Measurements from ENCODE around the gene SSC4D. TPM values are rescaled to one million over a fixed set of nuclear protein-coding genes. Genes with fewer than 3 reads are reported as not detected.

Gene SSC4D
- total and polyA plus RNA-seq, 2 experiments from 2014 or later = 0.43 to 0.66 TPM

GRCh38 chr7:76359978-76360638 is 49.4 kb downstream of the SSC4D start:
- Histone ChIP-seq H3K27me3 (replicated peaks; ENCODE audit: insufficient read depth) (no peaks in the 10 kb centered on the region), H3K4me3 (peak overlapping the region; percentile 99), H3K79me2 (ENCODE audit: insufficient read depth) (peaks cover 35% of the 10 kb centered on the region), H3F3A (ENCODE audit: insufficient read depth) (peaks cover 51% of the 10 kb centered on the region), H3K27ac (peak overlapping the region; percentile 97), H3K9ac (peak overlapping the region; percentile 99), H2AFZ (peak overlapping the region; percentile 89), H3K36me3 (ENCODE audit: low read depth) (peaks cover 16% of the 10 kb centered on the region), H3K9me2 (ENCODE audit: insufficient read depth) (no peaks in the 10 kb centered on the region), H3K4me1 (ENCODE audit: insufficient read depth) (peaks cover 39% of the 10 kb centered on the region), H3K9me3 (ENCODE audit: low read depth) (no peaks in the 10 kb centered on the region), H3K4me2 (ENCODE audit: unreplicated experiment) (peak overlapping the region; percentile 82), H4K20me1 (ENCODE audit: insufficient read depth) (peaks cover 17% of the 10 kb centered on the region; the same call in 1 of the 2 replicates)
- TF ChIP-seq EZH2phosphoT487 (IDR thresholded peaks at IDR 0.05; ENCODE audit: insufficient read depth, low read depth) (no peak), EZH2 (IDR thresholded peaks at IDR 0.05; ENCODE audit: insufficient read depth, poor library complexity, severe bottlenecking) (no peak)
- WGBS, 2 experiments (ENCODE audit: low coverage in 1 of 2, low lambda C conversion rate in 2 of 2, missing lambda C conversion rate in 2 of 2) = 78 to 80% methylated on average over 17 of the region's 17 CpGs
- in situ Hi-C loops (cut with MboI) = no loop called here
- peak; percentile 26 for DNase-seq

GRCh38 chr7:76359111-76359977 is 50.2 kb downstream of the SSC4D start:
- peaks cover 24% of the 10 kb centered on the region; the same call in 1 of the 2 replicates for H4K20me1 ChIP-seq (ENCODE audit: insufficient read depth)
- peaks cover 43% of the 10 kb centered on the region for H3K79me2 ChIP-seq (ENCODE audit: insufficient read depth)
- no peaks in the 10 kb centered on the region for H3K9me3 ChIP-seq (ENCODE audit: low read depth)
- peak overlapping the region; percentile 99 for H3K4me3 ChIP-seq
- H3K36me3 ChIP-seq (ENCODE audit: low read depth) = peaks cover 23% of the 10 kb centered on the region
- H3K27ac ChIP-seq = peak overlapping the region; percentile 97
- no peaks in the 10 kb centered on the region for H3K9me2 ChIP-seq (ENCODE audit: insufficient read depth)
- DNase-seq = peak; percentile 99
- 1 to 2% methylated on average over 29 to 41 of the region's 41 CpGs for WGBS, 2 experiments (ENCODE audit: low coverage in 1 of 2, low lambda C conversion rate in 2 of 2, missing lambda C conversion rate in 2 of 2)
- peaks cover 32% of the 10 kb centered on the region for H3K4me1 ChIP-seq (ENCODE audit: insufficient read depth)
- peaks cover 49% of the 10 kb centered on the region for H3F3A ChIP-seq (ENCODE audit: insufficient read depth)
- H2AFZ ChIP-seq = peak overlapping the region; percentile 89
- H3K27me3 ChIP-seq (replicated peaks; ENCODE audit: insufficient read depth) = no peaks in the 10 kb centered on the region
- in situ Hi-C loops (cut with MboI) = no loop called here
- H3K4me2 ChIP-seq (ENCODE audit: unreplicated experiment) = peak overlapping the region; percentile 82
- TF ChIP-seq EZH2 (IDR thresholded peaks at IDR 0.05; ENCODE audit: insufficient read depth, poor library complexity, severe bottlenecking) = no peak
- no peak for TF ChIP-seq EZH2phosphoT487 (IDR thresholded peaks at IDR 0.05; ENCODE audit: insufficient read depth, low read depth)
- H3K9ac ChIP-seq = peak overlapping the region; percentile 99

- peak within 1 kb of the TSS; percentile 99 for H3K4me3 ChIP-seq
- peaks cover 27% of the 10 kb centered on the region; the same call in 1 of the 2 replicates for H4K20me1 ChIP-seq (ENCODE audit: insufficient read depth)
- DNase-seq = peak; percentile 98
- H3F3A ChIP-seq (ENCODE audit: insufficient read depth) = peaks cover 42% of the 10 kb centered on the region
- no peaks in the 10 kb centered on the region for H3K9me3 ChIP-seq (ENCODE audit: low read depth)
- peak within 1 kb of the TSS; percentile 89 for H2AFZ ChIP-seq
- TF ChIP-seq EZH2phosphoT487 (IDR thresholded peaks at IDR 0.05; ENCODE audit: insufficient read depth, low read depth) (no peak), EZH2 (IDR thresholded peaks at IDR 0.05; ENCODE audit: insufficient read depth, poor library complexity, severe bottlenecking) (no peak)
- 1 to 2% methylated on average over 56 of the region's 80 CpGs for WGBS, 2 experiments (ENCODE audit: low coverage in 1 of 2, low lambda C conversion rate in 2 of 2, missing lambda C conversion rate in 2 of 2)
- in situ Hi-C loops (cut with MboI) = no loop called here
- no peaks in the 10 kb centered on the region for H3K27me3 ChIP-seq (replicated peaks; ENCODE audit: insufficient read depth)
- H3K9me2 ChIP-seq (ENCODE audit: insufficient read depth) = no peaks in the 10 kb centered on the region
- peak within 1 kb of the TSS; percentile 99 for H3K9ac ChIP-seq
- H3K4me1 ChIP-seq (ENCODE audit: insufficient read depth) = peaks cover 24% of the 10 kb centered on the region
- peak within 1 kb of the TSS; percentile 97 for H3K27ac ChIP-seq
- H3K36me3 ChIP-seq (ENCODE audit: low read depth) = peaks cover 25% of the 10 kb centered on the region
- peaks cover 50% of the 10 kb centered on the region for H3K79me2 ChIP-seq (ENCODE audit: insufficient read depth)
- peak within 1 kb of the TSS; percentile 95 for H3K4me2 ChIP-seq (ENCODE audit: unreplicated experiment)
These were observed 50.9 kb downstream of the SSC4D start, which contains the start of gene YWHAG for GRCh38 chr7:76358481-76359110. TSS of gene YWHAG (minus strand) at chr7:76358991. CDS start at chr7:76358808, 183 bp downstream.

- Histone ChIP-seq H3K4me3 (peak overlapping the region; percentile 99), H3K27ac (peak overlapping the region; percentile 97), H3K36me3 (ENCODE audit: low read depth) (peaks cover 29% of the 10 kb centered on the region), H3K79me2 (ENCODE audit: insufficient read depth) (peaks cover 56% of the 10 kb centered on the region), H4K20me1 (ENCODE audit: insufficient read depth) (peaks cover 33% of the 10 kb centered on the region; the same call in 1 of the 2 replicates), H3K4me2 (ENCODE audit: unreplicated experiment) (peak overlapping the region; percentile 95), H3K9me2 (ENCODE audit: insufficient read depth) (no peaks in the 10 kb centered on the region), H3K27me3 (replicated peaks; ENCODE audit: insufficient read depth) (no peaks in the 10 kb centered on the region), H3K4me1 (ENCODE audit: insufficient read depth) (peaks cover 24% of the 10 kb centered on the region), H3F3A (ENCODE audit: insufficient read depth) (peaks cover 43% of the 10 kb centered on the region), H3K9ac (peak overlapping the region; percentile 99), H3K9me3 (ENCODE audit: low read depth) (no peaks in the 10 kb centered on the region), H2AFZ (peak overlapping the region; percentile 31; the same call in 1 of the 2 replicates)
- 0 to 1% methylated on average over 13 to 27 of the region's 27 CpGs for WGBS, 2 experiments (ENCODE audit: low coverage in 1 of 2, low lambda C conversion rate in 2 of 2, missing lambda C conversion rate in 2 of 2)
- in situ Hi-C loops (cut with MboI) = no loop called here
- DNase-seq = peak; percentile 72
- no peak for TF ChIP-seq EZH2 (IDR thresholded peaks at IDR 0.05; ENCODE audit: insufficient read depth, poor library complexity, severe bottlenecking)
- no peak for TF ChIP-seq EZH2phosphoT487 (IDR thresholded peaks at IDR 0.05; ENCODE audit: insufficient read depth, low read depth)
These were observed 51.5 kb downstream of the SSC4D start for GRCh38 chr7:76358011-76358480.
